GM18907 (cell line): ENCODE data around the gene SRSF12.
A peak's percentile ranks its signal among the peaks of the same experiment; 100 is the strongest.

Source experiments
- ATAC-seq: cut with Tn5 transposase; IDR thresholded peaks from one replicate; pipeline ENCODE4 v1.9.1; 2021; ENCODE audit warnings: mild to moderate bottlenecking, moderate library complexity; ENCODE audit not compliant: unreplicated experiment

SRSF12 gene

DNA sequence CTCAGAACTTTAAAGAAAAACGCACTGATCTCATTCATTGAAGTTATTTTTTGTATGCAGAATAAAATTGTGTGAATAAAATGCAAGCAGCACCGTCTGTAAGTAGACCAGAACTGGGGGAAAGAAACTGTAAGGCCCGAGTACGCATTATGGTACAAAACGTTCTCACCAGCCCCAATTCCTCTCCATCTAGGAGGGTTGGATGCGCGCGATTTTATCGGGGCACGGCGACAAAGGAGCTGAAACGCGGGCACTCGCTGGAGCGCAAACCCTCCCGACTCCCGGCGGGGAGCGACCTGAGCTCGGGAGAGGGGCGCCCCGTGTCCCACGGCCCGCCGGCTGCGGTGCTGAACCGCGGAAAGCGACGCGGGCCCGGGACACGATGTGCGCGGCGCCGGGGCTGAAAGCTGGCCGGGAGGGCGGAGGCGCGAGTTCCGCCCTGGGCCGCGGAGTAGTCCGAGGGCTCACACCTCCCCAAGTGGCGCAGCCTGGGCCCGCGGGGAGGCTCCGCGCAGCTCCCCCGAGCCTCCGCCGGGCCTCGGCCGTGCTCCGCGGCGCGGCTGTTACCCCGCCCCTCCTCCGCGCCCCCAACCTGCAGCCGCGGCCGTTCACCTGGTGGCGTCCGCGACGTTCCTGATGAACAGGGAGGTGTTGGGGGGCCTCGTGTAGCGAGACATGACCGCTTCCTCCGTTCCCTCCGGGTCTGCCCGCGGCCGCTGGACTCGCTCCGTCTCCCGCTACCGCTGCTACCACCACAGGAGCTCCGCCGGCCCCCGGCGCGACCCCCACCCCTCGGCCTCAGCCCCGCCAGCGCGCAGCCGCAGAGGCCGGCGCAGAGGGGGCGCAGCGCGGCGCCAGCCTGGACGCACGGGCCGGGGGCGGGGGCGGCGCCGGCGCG, at the start of gene SRSF12:
TSS of gene SRSF12 (minus strand) at position 861 of the 898 bp plus-strand sequence. CDS start at position 677, 184 bp downstream.
- ATAC-seq, result peak; percentile 76

DNA sequence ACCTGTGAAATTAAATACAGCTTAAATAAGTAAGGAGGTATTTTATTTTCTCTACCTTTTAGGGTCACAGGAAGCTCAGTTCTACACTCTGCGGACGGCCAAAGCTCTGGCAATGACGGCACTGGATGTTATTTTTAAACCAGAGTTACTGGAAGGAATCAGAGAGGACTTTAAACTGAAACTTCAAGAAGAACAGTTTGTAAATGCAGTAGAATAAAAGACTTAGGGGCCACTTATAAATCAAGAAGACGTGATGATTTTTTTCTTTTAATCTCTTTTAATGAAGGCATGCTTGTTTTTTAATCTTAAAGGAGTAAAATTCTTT, 44.1 kb upstream of the SRSF12 start:
- no peak for ATAC-seq

DNA sequence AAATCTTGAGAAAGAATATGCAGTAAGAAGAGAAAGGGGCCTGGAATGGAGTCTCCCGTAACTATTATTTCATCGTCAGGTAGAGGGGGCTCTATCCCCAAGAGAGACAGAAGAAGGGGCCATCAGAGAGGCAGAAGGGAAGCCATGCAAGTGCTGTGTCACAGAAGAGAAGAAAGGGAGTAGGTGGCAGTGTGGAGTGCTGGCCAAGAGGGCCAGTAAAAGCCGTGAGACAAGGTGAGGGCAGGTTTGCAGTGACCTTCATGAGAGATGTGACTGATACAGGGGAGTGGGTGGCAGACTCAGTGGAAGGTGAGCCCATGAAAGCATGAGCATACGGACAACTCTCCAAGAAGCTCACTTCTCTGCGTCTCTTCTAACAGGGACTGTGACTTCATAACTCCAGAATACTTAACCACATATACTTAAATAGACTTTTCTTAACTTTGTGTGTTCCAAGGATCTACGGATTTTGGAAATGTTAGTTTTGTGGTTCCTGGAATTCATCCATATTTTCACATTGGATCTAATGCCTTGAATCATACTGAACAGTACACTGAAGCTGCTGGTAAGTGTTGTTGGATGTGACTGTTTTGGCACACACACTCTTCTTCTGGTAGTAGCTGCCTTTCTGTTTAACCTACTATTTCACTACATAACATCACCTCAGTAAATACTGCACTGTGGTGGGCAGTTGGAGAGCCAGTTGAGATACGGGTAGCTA, 43.6 kb upstream of the SRSF12 start:
- ATAC-seq, result no peak

DNA sequence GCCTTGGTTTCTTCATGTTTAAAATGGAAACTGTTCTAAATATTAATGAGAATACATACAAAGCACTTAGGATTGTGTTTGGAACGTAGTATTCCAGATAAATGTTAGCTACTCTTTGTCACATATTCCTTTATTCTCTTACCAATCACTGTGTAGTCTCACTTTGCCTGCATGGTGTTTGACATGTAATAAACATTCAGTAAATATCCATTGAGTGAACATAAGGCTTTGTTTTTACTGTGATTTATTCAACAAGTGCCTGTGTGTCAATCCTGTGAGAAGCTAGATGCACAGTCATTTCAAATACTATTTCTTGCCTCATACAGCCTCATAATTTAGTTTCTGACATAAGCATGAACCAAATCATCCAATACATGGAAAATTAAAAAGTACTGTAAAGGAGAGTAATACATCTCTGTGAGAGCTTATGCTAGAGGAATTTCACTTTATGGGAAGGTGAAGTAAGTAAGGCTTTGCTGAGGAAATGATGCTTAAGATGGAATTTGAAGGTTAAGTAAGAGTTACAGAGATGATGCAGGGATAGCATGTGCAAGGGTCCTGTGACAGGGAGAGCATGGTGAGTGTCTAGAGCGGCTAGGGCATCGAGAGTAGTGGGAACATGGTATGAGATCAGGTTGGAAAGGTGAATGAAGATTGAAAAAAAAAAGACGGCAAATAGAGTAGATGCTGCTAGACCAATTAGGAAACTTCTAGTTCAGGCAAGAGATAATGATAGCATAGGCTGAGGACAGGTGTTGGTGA, 42.6 kb upstream of the SRSF12 start:
- ATAC-seq, result no peak

DNA sequence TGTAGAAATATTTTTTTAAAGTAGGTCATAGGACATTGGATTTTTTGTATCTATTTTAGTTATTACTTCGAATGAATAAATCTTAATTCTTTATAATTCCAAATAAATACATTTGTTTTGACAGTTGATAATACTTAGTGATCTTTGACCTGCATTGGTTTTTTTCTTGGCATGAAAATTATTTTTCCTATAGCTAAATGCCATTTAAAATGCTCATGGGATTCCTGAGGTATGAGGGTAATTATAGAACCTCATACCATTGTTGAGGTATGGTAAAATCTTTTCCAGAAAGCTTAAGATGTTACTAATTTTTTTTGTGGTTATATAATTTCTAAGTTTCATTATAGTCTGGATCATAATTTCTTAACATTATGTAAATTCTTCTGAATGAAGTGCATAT, 36.3 kb upstream of the SRSF12 start:
- ATAC-seq, result no peak

DNA sequence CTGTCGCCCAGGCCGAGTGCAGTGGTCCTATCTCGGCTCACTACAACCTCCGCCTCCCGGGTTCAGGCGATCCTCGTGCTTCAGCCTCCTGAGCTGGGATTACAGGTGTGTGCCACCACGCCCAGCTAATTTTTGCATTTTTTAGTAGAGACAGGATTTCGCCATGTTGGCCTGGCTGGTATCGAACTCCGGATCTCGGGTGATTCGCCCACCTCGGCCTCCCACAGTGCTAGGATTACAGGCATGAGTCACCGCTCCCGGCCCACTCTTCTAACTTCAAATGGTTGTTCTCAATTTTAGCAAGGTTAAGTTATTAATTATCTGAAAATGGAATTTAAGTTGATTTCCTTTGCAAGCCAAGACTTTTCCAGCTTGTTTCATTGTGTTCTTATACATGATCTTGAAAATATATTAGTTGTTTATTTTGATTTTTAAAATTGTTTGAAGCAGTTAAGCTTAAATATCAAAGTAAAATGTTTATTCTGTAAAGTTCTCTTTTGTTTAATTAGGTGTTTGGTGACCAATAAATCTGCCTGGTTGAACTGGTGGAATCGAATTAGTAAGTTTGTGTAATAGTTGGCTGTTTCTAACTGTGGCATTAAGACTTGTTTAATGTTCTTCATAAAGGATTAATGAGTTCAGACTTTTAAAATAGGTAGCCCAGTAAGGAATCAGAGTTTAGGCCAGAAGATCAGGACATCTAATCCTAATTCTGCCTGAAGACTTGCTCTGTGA, 30.3 kb upstream of the SRSF12 start:
- ATAC-seq, result no peak

DNA sequence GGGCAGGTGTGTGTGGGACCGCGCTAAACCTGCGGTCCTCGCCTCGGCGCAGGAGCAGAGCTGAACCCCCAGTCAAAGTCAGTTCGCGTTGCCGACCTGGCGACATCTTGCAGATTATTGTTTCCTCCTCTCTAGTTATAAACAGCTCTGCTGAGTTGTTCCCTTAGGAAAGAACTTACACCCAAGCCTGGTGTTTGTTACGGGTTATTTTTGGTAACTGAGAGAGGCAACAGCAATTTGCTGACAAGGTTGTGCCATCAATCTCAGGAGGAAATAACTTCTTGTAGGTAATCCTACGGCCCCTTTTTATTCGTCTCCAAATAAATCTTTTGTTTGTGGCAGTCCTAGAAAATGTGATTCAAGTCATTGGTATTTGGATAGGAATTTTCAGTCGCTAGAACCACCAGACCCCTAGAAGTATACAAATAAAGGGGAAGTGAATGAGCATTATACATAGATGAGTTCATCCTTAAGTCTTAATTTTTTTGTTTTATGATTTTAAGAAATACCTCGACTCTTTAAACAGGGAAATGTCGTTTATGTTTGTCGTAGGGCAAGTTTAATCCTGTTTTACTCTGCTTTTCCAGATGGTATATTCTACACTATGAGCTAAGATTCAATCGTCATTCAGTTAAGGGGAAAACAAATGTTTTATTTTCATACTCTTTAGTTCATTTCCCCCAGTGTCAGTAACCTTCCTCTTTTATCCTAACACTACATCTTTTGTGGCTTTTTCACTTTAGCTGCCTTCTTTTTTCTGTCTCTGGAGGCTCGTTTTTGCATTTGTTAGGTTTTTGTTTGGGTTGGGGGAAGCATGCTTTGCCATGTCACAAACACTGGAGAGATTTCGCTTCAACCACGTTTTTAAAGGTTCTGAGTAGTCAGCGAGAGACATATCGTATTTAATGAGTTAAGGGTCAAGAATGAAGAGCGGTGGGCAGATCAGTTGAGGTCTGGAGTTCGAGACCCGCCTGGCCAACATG, 29.1 kb upstream of the SRSF12 start:
- no peak for ATAC-seq

DNA sequence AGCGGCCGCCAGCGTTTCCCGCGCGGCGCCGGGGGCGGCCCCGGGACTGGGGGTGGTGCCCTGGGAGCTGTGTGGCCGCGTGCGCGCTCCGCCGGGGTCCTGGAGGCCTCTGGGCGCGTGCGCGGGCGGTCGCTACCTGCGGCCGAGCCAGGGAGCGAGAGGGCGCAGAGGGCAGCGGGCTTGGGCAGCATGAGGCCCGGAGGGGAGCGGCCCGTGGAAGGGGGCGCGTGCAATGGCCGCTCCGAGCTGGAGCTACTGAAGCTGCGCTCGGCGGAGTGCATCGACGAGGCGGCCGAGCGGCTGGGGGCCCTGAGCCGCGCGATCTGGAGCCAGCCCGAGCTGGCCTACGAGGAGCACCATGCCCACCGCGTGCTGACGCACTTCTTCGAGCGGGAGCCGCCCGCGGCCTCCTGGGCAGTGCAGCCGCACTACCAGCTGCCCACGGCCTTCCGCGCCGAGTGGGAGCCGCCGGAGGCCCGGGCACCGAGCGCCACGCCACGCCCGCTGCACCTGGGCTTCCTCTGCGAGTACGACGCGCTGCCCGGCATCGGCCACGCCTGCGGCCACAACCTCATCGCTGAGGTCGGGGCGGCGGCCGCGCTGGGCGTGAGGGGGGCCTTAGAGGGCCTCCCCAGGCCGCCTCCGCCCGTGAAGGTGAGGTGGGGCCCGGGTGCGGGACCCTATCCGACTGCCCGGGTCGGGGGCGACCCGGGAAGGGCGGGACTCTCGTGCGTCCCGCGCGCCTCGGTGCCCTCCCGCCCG, 28.3 kb upstream of the SRSF12 start, which contains the start of gene PM20D2:
TSS of gene PM20D2 (plus strand) at position 100 of the 762 bp plus-strand sequence. CDS start at position 190, 90 bp downstream.
- peak; percentile 63 for ATAC-seq

DNA sequence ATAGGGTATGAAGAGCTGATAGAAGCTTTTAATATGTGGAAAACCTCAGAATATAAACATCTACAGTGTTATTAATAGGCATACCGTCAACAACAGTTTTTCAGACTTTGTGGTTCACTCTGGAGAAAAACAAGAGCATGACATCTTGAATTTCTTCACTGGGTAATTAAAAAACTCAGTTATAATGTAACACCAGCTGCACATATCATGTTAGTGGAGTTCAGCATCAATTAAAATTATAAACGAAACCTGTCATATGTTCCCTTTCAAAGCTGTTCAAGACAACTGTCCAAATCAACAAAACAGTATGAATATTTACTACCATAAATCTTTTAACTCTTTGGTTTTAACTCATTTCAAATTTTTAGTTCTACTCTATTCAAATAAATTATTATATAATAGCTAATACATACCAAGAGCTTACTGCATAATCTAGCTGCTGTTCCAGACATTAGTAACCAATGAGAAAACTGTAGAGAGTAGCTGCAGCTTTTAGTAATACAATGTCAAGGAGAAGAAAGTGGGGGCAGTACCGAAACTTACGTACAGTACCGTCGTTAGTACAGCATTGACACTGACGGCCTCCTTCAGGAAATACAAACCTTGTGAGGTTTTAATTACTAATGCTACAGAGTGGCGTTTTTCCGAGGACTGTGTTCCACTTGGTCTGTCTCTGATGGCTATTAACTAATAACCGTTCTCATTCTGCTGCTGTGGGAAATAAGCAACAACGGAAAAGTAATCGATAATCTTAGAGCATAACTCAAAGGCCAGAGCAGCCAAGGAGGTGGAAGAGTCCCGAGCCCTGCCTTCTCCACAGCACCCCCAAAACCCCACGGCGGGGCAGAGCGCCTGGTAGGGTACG, 27.5 kb upstream of the SRSF12 start:
- peak; percentile 71 for ATAC-seq

DNA sequence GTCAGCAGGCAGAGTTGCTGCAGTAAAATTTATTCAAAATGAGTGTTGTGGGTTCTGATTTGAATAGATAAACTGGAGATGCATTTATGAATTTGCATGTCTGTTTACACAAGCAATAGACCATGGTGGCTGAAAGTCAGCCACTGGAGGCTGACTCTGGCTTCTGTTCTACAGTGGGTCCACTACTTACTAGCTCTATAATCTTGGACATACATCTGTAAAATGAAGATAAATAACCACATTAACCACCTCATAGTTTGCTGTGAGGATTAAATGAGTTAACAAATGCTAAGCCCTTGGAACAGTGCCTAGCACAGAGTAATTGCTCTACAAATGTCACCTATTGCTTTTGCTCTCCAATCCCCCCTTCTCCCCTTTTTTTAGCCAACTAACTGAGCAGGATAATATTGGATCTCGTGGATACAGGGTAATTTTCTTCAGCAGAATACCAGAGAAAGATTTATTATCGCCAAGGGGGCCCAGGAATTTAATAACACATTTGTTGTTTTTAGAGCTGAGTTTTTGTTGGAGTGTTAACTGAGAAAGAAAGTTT, 26.6 kb upstream of the SRSF12 start:
- ATAC-seq, result peak; percentile 67

DNA sequence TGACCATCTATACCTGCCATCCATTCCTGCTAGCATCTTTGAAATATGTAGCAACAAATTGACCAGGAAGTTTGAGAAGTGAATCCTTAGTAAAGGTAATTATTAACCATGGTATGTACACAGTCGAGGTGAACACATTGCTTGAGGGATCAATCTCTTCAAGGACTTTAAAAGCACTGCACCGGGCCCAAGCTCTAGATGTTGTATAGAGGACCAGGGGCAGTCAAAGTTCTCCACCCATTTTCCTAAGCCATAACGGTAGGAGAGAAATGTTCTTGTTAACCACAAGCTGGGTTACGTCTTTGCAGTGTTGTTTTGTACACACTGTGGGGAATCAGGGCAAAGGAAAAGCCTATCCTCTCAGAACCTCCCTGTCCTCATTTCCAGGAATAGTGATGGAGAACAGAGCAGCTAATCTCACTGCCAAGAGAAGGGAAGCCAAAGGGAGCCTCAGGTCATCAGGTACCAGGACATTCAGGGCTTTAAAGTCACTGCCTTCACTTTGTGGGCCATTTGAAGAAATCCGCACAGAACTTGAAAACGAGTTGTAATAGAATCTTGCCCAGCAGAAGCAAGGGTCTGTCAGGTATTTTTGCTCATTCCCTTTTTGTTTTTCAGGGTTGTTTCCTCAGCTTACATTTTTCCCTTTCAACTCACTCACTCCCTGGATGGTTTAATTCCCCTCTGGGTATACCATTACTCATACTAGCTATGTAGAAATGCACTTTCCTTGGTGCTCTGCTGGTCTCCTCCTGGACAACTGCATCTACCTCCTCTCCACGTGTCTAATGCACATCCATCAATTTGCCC, 22.7 kb upstream of the SRSF12 start:
- ATAC-seq, result no peak

DNA sequence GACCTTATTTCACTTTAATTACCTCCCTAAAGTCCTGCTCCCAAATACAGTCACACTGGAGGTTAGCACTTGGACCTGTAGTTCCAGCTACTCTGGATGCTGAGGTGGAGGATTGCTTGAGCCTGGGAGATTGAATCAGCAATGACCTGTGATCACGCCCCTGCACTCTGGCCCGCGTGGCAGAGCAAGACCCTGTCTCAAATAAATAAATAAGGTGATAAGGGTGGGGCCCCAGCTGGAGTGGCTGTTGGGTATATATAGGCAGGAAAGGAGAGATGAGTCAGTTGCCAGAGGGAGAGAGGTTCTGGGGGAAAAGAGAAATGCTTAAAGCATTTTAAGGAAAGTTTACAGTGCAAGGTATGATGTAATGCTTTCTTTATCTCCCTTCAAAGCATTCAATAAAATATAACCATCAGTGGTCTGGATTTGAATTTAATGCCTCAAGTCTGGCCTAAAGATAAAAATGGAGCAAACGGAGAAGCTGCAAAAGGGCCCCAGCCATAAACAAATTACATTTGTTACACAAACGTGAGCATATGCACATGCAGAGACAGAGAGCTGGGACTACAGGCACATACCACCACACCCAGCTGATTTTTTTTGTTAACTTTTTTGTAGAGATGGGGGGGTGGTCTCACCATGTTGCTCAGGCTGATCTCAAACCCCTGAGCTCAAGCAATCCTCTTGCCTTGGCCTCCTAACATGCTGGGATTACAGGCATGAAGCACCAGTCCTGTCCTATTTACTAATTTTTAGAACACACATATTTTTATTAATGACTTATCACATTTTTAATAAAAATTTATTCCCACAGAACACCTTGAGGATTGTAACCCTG, 21.9 kb upstream of the SRSF12 start:
- no peak for ATAC-seq

DNA sequence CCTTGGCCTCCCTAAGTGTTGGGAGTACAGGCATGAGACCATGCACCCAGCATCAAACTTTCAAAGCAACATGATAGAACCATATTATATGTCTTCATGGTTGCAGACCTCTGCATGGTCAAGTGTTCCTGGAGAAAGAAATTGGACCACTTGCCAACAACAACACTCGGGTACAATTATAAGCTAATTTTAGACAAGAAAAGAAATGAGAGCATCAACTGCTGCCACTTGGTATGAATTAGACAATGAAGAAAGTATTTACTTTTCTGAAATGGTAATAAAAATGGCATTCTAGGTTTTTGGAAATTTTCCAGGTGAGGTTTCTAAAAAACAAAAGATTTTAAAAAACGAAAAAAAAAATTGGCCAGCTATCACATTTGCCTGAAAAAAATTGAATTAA, 20.3 kb upstream of the SRSF12 start:
- ATAC-seq, result no peak

DNA sequence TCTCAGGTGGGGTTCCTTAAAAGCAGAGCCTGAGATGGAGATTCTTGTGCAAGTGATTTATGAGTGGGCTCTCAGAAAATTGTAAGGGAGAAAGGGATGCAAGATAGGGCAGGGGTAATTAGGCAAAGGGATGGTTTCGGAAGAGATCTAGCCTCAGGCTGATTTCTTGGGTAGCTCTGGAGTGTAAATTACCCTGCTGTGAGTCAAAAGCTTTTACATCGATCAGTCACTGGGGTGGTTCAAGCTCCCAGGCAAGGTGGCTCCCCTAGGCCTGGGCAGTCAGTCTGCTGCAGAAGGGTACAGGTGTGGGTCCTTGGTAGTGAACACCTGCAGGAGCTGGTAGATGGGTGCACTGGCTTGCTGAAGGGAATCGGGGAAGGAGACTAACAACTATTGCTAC, 16.9 kb upstream of the SRSF12 start:
- ATAC-seq, result no peak

DNA sequence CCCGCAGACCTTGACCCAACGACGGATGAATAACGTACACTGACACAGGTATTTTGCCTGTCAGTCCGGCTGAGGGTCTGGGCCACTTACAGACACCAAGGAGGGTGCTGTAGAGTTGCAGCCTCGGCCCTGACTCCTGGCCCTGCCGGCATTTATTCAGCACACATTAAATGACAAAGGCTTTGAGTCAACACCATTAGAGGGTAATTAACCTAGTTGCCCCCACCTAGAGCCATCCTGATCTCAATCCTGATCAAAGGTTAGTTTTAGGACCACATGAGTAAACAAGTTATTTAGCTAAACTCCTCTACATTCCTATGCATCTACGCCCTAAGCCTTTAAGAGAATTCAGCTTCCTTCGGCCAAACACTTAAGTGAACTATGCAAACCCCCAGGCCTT, 16.1 kb upstream of the SRSF12 start:
- ATAC-seq, result no peak

DNA sequence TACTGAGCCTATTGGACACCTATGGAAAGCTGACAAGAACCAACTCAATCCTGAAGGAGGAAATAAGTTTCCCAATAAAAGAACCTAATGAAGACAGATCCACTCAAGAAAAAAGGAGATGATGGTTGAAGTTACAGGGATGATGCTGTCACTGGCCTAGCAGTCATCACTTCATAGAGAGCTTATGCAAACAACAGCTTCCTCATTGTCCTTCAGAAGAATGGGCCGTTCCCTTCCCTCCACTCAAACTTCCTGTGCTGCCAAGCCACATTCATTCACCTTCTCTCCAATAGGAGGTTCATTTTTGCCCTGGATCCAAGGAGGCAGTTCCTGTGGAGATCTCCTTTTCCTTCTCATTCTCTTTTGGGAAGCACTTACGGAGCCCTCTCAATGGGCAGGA, 14.2 kb upstream of the SRSF12 start:
- ATAC-seq, result no peak
